ENCODE data around the gene JPH3. TPM values are rescaled to one million over a fixed set of nuclear protein-coding genes. Genes with fewer than 3 reads are reported as not detected.

JPH3 gene
- total RNA-seq, 1 experiment from 2014 or later = 32.7 TPM

GRCh38 chr16:87705771-87706277, 103.5 kb downstream of the JPH3 start:
- Histone ChIP-seq H4K8ac (replicated peaks; ENCODE audit: insufficient read length, low read depth, low read length) (no peak overlapping the region), H3T11ph (ENCODE audit: low read length) (no peak overlapping the region), H3K9me3 (ENCODE audit: control insufficient read depth, low read depth, low read length) (no peaks in the 10 kb centered on the region), H2BK15ac (ENCODE audit: low read depth, low read length) (no peak overlapping the region), H2AFZ (ENCODE audit: low read length) (no peak overlapping the region), H3K4ac (ENCODE audit: low read depth, low read length) (no peak overlapping the region), H2BK12ac (ENCODE audit: insufficient read length, low read depth, low read length) (no peak overlapping the region), H4K20me1 (ENCODE audit: control insufficient read depth, insufficient read depth, insufficient read length) (no peaks in the 10 kb centered on the region), H3K79me1 (ENCODE audit: insufficient read depth, low read depth, low read length, poor library complexity, severe bottlenecking) (no peaks in the 10 kb centered on the region), H3K56ac (ENCODE audit: insufficient read length, low read depth, low read length) (no peak overlapping the region), H3K4me1 (ENCODE audit: insufficient read depth, low read length) (no peaks in the 10 kb centered on the region), H2BK20ac (ENCODE audit: low read depth, low read length, poor library complexity, severe bottlenecking) (no peak overlapping the region), H3K23ac (ENCODE audit: insufficient read length, low read depth, low read length) (no peak overlapping the region), H3K14ac (ENCODE audit: insufficient read depth, low read length) (no peak overlapping the region; the same call in 1 of the 2 replicates), H3K79me2 (ENCODE audit: insufficient read depth, low read length) (no peaks in the 10 kb centered on the region), H2AK5ac (ENCODE audit: insufficient read length, low read length) (no peak overlapping the region), H3K4me2 (ENCODE audit: insufficient read depth, insufficient read length, low read length) (no peak overlapping the region), H2BK120ac (ENCODE audit: low read depth, low read length, poor library complexity, severe bottlenecking) (no peak overlapping the region), H3K27ac (ENCODE audit: insufficient read length, low read depth, low read length) (no peak overlapping the region), H3K9ac (ENCODE audit: extremely low read depth, insufficient read length, low read length) (no peak overlapping the region), H4K5ac (ENCODE audit: insufficient read length, low read depth, low read length) (no peak overlapping the region), H4K91ac (ENCODE audit: insufficient read length, low read depth, low read length) (no peak overlapping the region), H3K23me2 (ENCODE audit: insufficient read length, low read depth, low read length, poor library complexity, severe bottlenecking) (no peaks in the 10 kb centered on the region), H3K27me3 (ENCODE audit: insufficient read depth, low read length) (no peaks in the 10 kb centered on the region), H2BK5ac (ENCODE audit: insufficient read length, low read length) (no peak overlapping the region), H3K18ac (ENCODE audit: insufficient read length, low read depth, low read length) (no peak overlapping the region)
- Mint-ChIP-seq H3K4me1 (peaks cover 6 to 20% of the 10 kb centered on the region in 2 experiments), H3K36me3 (ENCODE audit: insufficient read depth in 1 of 3, low read depth in 3 of 3) (peaks cover 12 to 64% (median 53%) of the 10 kb centered on the region in 3 experiments; a peak in 6 of 7 replicates), H3K27me3 (ENCODE audit: low read depth) (no peaks in the 10 kb centered on the region; the same call in none of the 2 replicates), H3K27ac (peak overlapping the region in 1 of 3 experiments; percentile 70; a peak in 1 of 7 replicates), H3K4me3 (no peak overlapping the region), H3K9me3 (no peaks in the 10 kb centered on the region)
- DNase-seq = no peak
- TF ChIP-seq CTCF (conservative IDR thresholded peaks at IDR 0.05) = no peak
- no CpG with 5 or more reads among the region's 31 CpGs for WGBS (ENCODE audit: extremely low coverage, insufficient read length, low lambda C conversion rate)

Measured in H9 (cell line).